Measurements from ENCODE around the gene PPP1R11.

PPP1R11 gene

GRCh38 chr6:30062471-30063178, 4.4 kb upstream of the PPP1R11 start:
- DNase-seq = no peak

GRCh38 chr6:30063315-30063714, 3.7 kb upstream of the PPP1R11 start:
- no peak for DNase-seq

GRCh38 chr6:30066082-30066481, 916 bp upstream of the PPP1R11 start:
- DNase-seq = no peak

GRCh38 chr6:30067460-30068139, 602 bp downstream of the PPP1R11 start:
- DNase-seq = no peak

GRCh38 chr6:30071081-30071818, 4.3 kb downstream of the PPP1R11 start:
- peak; percentile 23 for DNase-seq

GRCh38 chr6:30071858-30072257, 4.9 kb downstream of the PPP1R11 start:
- no peak for DNase-seq

- DNase-seq = no peak
These were observed 6.7 kb downstream of the PPP1R11 start for GRCh38 chr6:30073489-30074235.

- DNase-seq = no peak
These were observed 7.5 kb downstream of the PPP1R11 start for GRCh38 chr6:30074331-30075093.

GRCh38 chr6:30075094-30075789, 8.2 kb downstream of the PPP1R11 start, which contains the start of gene RNF39:
Gene RNF39 (minus strand): TSS chr6:30075769. CDS start chr6:30075585, 184 bp downstream.
- DNase-seq = peak; percentile 24

GRCh38 chr6:30075790-30076732, 9.1 kb downstream of the PPP1R11 start:
- peak; percentile 40 for DNase-seq

GRCh38 chr6:30077218-30077617, 10.2 kb downstream of the PPP1R11 start:
- no peak for DNase-seq

- no peak for DNase-seq
These were observed 20.9 kb downstream of the PPP1R11 start for GRCh38 chr6:30087876-30088275.

- DNase-seq = no peak
These were observed 24.8 kb downstream of the PPP1R11 start for GRCh38 chr6:30091577-30092381.

- no peak for DNase-seq
These were observed 26.0 kb downstream of the PPP1R11 start for GRCh38 chr6:30092852-30093543.

- no peak for DNase-seq
These were observed 27.1 kb downstream of the PPP1R11 start for GRCh38 chr6:30093951-30094661.

- no peak for DNase-seq
These were observed 29.8 kb downstream of the PPP1R11 start for GRCh38 chr6:30096829-30097228.

- DNase-seq = peak; percentile 17
These were observed 31.1 kb downstream of the PPP1R11 start for GRCh38 chr6:30097902-30098768.

Data from CD4-positive, alpha-beta T cell treated with Interleukin-6 for 4 hours (primary cell).